GM12878 (cell line): ENCODE measurements around the gene ARHGEF1. TPM values are rescaled to one million over a fixed set of nuclear protein-coding genes. Genes with fewer than 3 reads are reported as not detected.

Source experiments
- ATAC-seq: fragments of 200-7000 bp; cut with Tn5 transposase; 3 replicates; pipeline ENCODE4 v1.9.1; 2020; ENCODE audit warnings: mild to moderate bottlenecking, moderate library complexity
- BruUV-seq: library from RNA; stranded (reverse); fragments of 400-500 nt; replicated peaks from 2 replicates; lab custom pipeline; 2021; lab: Mats Ljungman, UMichigan
- CTCF ChIA-PET: fragments of 300-600 bp; sonication (Branson Sonifier 250); formaldehyde crosslinking; extraction: SDS; loops from one replicate; lab custom pipeline; 2021; ENCODE audit warnings: inconsistent platforms; lab: Yijun Ruan, JAX
- POLR2A ChIA-PET: fragments of 350-600 bp; formaldehyde crosslinking; extraction: SDS; loops from one replicate; lab custom pipeline; 2021; ENCODE audit warnings: inconsistent platforms; lab: Charles Lee
- RAD21 ChIA-PET: fragments of 300-600 bp; sonication (Branson Sonifier 250); formaldehyde crosslinking; loops from one replicate; lab custom pipeline; 2023; ENCODE audit warnings: antibody characterized with exemption; ENCODE audit not compliant: unreplicated experiment; lab: Charles Lee
- SMC1A ChIA-PET: fragments of 300-600 bp; sonication (Branson Sonifier 250); formaldehyde crosslinking; loops from one replicate; lab custom pipeline; 2023; ENCODE audit not compliant: unreplicated experiment, uncharacterized antibody; lab: Charles Lee
- DNase-seq: peaks from one replicate; pipeline ENCODE4 v3.0.0-alpha.2; 2011; ENCODE audit warnings: low read depth, low spot score
- FAIRE-seq: peaks from 3 replicates; lab custom pipeline; 2011; peaks lifted over from hg19 to GRCh38; lab: Jason Lieb, UNC
- H2AFZ ChIP-seq: 2 replicates; pipeline ENCODE4 v1.6.0; 2011; ENCODE audit warnings: low read depth, low read length, control low read depth; ENCODE audit not compliant: control insufficient read depth
- H3K27ac ChIP-seq: 2 replicates; pipeline ENCODE4 v1.5.1; 2011; ENCODE audit warnings: control low read depth; ENCODE audit not compliant: control insufficient read depth, insufficient read depth
- H3K27me3 ChIP-seq, 2 experiments: replicated peaks in 1 of 2; 2 replicates each; pipeline versions ENCODE4 v1.6.0 to v1.6.1; 2011; ENCODE audit warnings: low read length in 1 of 2; ENCODE audit not compliant: control insufficient read depth in 2 of 2, insufficient read depth in 2 of 2
- H3K36me3 ChIP-seq, 2 experiments: 2 replicates each; pipeline ENCODE4 v1.5.1; 2011; ENCODE audit warnings: low read length in 1 of 2; ENCODE audit not compliant: control insufficient read depth in 2 of 2, insufficient read depth in 2 of 2
- H3K4me1 ChIP-seq: 2 replicates; pipeline ENCODE4 v1.6.1; 2011; ENCODE audit warnings: mild to moderate bottlenecking, low read length, moderate library complexity, mixed read lengths; ENCODE audit not compliant: control insufficient read depth, insufficient read depth
- H3K4me2 ChIP-seq: 2 replicates; pipeline ENCODE4 v1.6.0; 2011; ENCODE audit warnings: control low read depth; ENCODE audit not compliant: control insufficient read depth, insufficient read depth
- H3K4me3 ChIP-seq: fragments of 200-600 bp; sonication (generic); 2 replicates; pipeline ENCODE4 v1.5.1; 2016
- H3K79me2 ChIP-seq: 2 replicates; pipeline ENCODE4 v1.6.0; 2011; ENCODE audit warnings: low read length; ENCODE audit not compliant: control insufficient read depth, insufficient read depth
- H3K9ac ChIP-seq: 2 replicates; pipeline ENCODE4 v1.8.0; 2011; ENCODE audit warnings: low read length, control low read depth, mixed read lengths; ENCODE audit not compliant: control insufficient read depth, insufficient read depth
- H3K9me3 ChIP-seq: replicated peaks from 3 replicates; pipeline ENCODE4 v1.5.1; 2011; ENCODE audit warnings: mild to moderate bottlenecking, low read length; ENCODE audit not compliant: control insufficient read depth, insufficient read depth
- H4K20me1 ChIP-seq: 2 replicates; pipeline ENCODE4 v1.6.0; 2011; ENCODE audit not compliant: control insufficient read depth, insufficient read depth
- BCL11A ChIP-seq: IDR thresholded peaks from 2 replicates; pipeline ENCODE4 v1.6.1; 2011; ENCODE audit warnings: low read depth, low read length
- CREB1 ChIP-seq: IDR thresholded peaks from 2 replicates; pipeline ENCODE4 v1.6.1; 2012; ENCODE audit warnings: low read depth, mild to moderate bottlenecking, inconsistent platforms
- EED ChIP-seq: sonication (generic); IDR thresholded peaks from 2 replicates; pipeline ENCODE4 v1.6.1; 2016; ENCODE audit warnings: antibody characterized with exemption, low read depth
- HDGF ChIP-seq: fragments of 450-650 bp; IDR thresholded peaks from 2 replicates; pipeline ENCODE4 v1.6.1; 2016; ENCODE audit warnings: antibody characterized with exemption
- PML ChIP-seq: IDR thresholded peaks from 2 replicates; pipeline ENCODE4 v1.6.1; 2012; ENCODE audit warnings: low read length, inconsistent platforms
- POLR2AphosphoS5 ChIP-seq: IDR thresholded peaks from 2 replicates; pipeline ENCODE4 v1.6.1; 2011; ENCODE audit warnings: mild to moderate bottlenecking, low read length, inconsistent platforms
- POU2F2 ChIP-seq: IDR thresholded peaks from 3 replicates; pipeline ENCODE4 v1.6.1; 2011; ENCODE audit warnings: low read depth, mild to moderate bottlenecking, low read length, borderline replicate concordance
- SMARCA5 ChIP-seq: fragments of 450-650 bp; IDR thresholded peaks from 2 replicates; pipeline ENCODE4 v1.6.1; 2017; ENCODE audit warnings: mild to moderate bottlenecking
- SREBF1 ChIP-seq: IDR thresholded peaks from 2 replicates; pipeline ENCODE4 v1.6.1; 2012; ENCODE audit warnings: mild to moderate bottlenecking, low read length
- SREBF2 ChIP-seq: IDR thresholded peaks from 2 replicates; pipeline ENCODE4 v1.6.1; 2012; ENCODE audit warnings: mild to moderate bottlenecking, low read length
- STAT3 ChIP-seq: IDR thresholded peaks from 2 replicates; pipeline ENCODE4 v1.6.1; 2011; ENCODE audit warnings: low read depth, low read length, improper control_type of control experiment
- ZNF24 ChIP-seq: fragments of 450-650 bp; IDR thresholded peaks from 2 replicates; pipeline ENCODE4 v1.6.1; 2017; ENCODE audit warnings: antibody characterized with exemption, mild to moderate bottlenecking
- ZNF274 ChIP-seq: IDR thresholded peaks from one replicate; pipeline ENCODE4 v1.8.0; 2011; ENCODE audit not compliant: insufficient read length, insufficient read depth
- ZNF384 ChIP-seq: IDR thresholded peaks from 2 replicates; pipeline ENCODE4 v1.6.1; 2012; ENCODE audit warnings: low read depth, mild to moderate bottlenecking, low read length, improper control_type of control experiment, borderline replicate concordance
- WGBS: methylation state at CpG from one replicate; pipeline ENCODE4 v1.1.6; 2016; ENCODE audit warnings: low lambda C conversion rate; ENCODE audit not compliant: insufficient replicate concordance, insufficient coverage; ENCODE audit errors: missing lambda C conversion rate; 5-methylcytosine and 5-hydroxymethylcytosine counted together
- in situ Hi-C: fragments of 300-500 bp; cut with MboI; formaldehyde crosslinking; loops from 9 replicates; pipeline ENCODE4 v1.14.3; 2018; ENCODE audit warnings: mixed read lengths
- intact Hi-C: fragments of 100-400 bp; cut with micrococcal nuclease; formaldehyde crosslinking; loops from one replicate; pipeline ENCODE4 v1.14.2; 2022; ENCODE audit not compliant: unreplicated experiment
- polyA plus RNA-seq, 11 experiments: library from polyadenylated mRNA; depleted of rRNA in 4 of 11; unstranded in 6 of 11; stranded (reverse) in 5 of 11; fragments of >200 nt; fragmentation: Nextera tagmentation in 4 of 11; fragmentation: Illumina TruSeq in 1 of 11; extraction: Ambion mirVana in 4 of 11; extraction: Trizol in 1 of 11; gene quantifications; 1 replicate in 1 of 11; 2 replicates in 10 of 11; pipeline versions ENCODE4 v1.2.1 to v1.2.3, GENCODE V29; 2011 to 2016; ENCODE audit warnings: inconsistent platforms in 2 of 11, missing spikeins in 2 of 11, low read depth in 1 of 11
- total RNA-seq, 4 experiments: library from RNA; depleted of rRNA in 3 of 4; stranded (reverse); fragments of >200 nt in 3 of 4; fragmentation: Illumina TruSeq in 1 of 4; extraction: Trizol in 1 of 4; gene quantifications; 2 replicates each; pipeline versions ENCODE4 v1.2.1 to v1.2.3, GENCODE V29; 2013 to 2021
- TF ChIP-seq, protein P1 (sequence below): fragments of 450-650 bp; IDR thresholded peaks from 2 replicates; pipeline ENCODE4 v1.6.1; 2016; ENCODE audit warnings: mild to moderate bottlenecking, moderate library complexity, borderline replicate concordance

The ARHGEF1 gene
- total and polyA plus RNA-seq, 10 of the 15 experiments (the other 5 are each of a cell fraction or from before 2014, with no cell fraction given) = 1.2 to 207 (median 53.9) TPM

DNA sequence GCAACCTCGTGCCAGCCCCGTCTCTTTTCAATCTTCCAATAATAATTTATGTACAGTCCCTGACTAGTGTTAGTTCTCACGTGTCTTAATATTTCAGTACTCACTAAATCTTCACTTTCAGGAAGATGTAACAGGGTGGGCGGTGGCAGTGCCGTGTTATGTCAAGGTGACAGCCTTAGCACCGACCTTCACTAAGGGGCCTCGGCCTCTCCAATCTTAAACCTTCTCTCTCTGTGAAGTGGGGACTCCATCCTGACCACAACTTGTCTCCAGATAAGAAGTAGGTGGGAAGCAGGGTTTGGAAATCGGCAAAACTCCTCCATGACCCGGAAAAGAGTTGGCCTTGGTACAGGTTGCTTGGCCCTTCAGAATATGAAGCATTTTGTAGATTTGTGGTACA is 21.1 kb upstream of the ARHGEF1 start (continued):
- TF ChIP-seq ZNF274 (no peak), ZNF384 (no peak), BCL11A (no peak), SMARCA5 (no peak), HDGF (no peak), ZNF24 (no peak), EED (no peak), SREBF2 (no peak)

DNA sequence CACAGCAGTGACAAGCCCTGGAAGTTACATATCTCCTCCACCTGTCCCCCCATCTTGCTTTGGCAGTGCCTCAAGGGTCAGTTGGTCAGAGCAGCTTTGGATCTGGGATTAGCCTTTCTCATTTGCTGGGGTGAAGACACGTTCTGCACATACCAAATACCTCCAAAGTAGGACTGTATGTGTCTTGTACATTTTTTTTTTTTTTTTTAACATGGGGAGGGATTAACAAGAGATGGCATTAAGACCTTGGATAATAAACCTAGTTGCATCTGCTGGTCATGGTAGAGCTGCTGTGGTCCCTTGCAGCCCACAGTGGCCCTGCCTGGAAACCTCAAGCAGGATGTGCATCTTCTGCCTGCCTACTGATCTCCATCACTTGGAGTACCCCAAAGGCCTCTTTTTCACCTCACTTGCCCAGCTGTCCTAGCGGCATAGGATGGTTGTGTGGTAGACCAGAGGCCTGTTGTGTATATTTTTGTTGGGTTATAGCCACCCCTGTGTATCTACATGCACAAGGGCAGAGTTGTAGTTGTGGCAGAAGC is 20.5 kb upstream of the ARHGEF1 start:
- Histone ChIP-seq H3K4me3 (peak overlapping the region; percentile 94), H3K9ac (peak overlapping the region; percentile 100), H3K27me3 (no peaks in the 10 kb centered on the region), H3K36me3 (peaks cover 26 to 30% of the 10 kb centered on the region in 2 experiments), H3K79me2 (peaks cover 70% of the 10 kb centered on the region), H3K27ac (no peak overlapping the region; the same call in 1 of the 2 replicates), H3K4me1 (peaks cover 34% of the 10 kb centered on the region), H3K4me2 (peak overlapping the region; percentile 84), H2AFZ (no peak overlapping the region), H3K9me3 (no peaks in the 10 kb centered on the region), H4K20me1 (peaks cover 22% of the 10 kb centered on the region)
- POLR2A ChIA-PET = interaction anchor here (0.8 to 2.4 kb wide), 4 partner anchors 9 to 24 kb away, joined by 3 to 14 read pairs (median 7); partner anchors contain the start of gene CD79A
- in situ Hi-C loops = no loop called here
- RAD21 ChIA-PET = interaction anchor here (1.0 to 1.4 kb wide), 3 partner anchors 11 to 83 kb away, joined by 3 to 7 read pairs (median 5); partner anchors contain the start of gene CD79A
- WGBS = 27% methylated on average over 2 of the region's 2 CpGs
- DNase-seq (no peak), ATAC-seq (no peak), FAIRE-seq (no peak)
- intact Hi-C loops = no loop called here
- no TSS peak for BruUV-seq
- SMC1A ChIA-PET = interaction anchor here (0.6 to 1.6 kb wide), 3 partner anchors 10 to 90 kb away, joined by 3 to 8 read pairs (median 3); no protein-coding TSS in a partner anchor
- TF ChIP-seq POLR2AphosphoS5 = peak; percentile 16; the same call in 1 of the 2 replicates
- no peak for TF ChIP-seq ZNF24
- no peak for TF ChIP-seq POU2F2
- TF ChIP-seq SREBF1 = no peak
- 0 out of 2 replicates have a peak, but pooled peaks have one; percentile 1 for TF ChIP-seq PML
- TF ChIP-seq STAT3 = no peak
- no peak for TF ChIP-seq CREB1
- TF ChIP-seq, protein P1, sequence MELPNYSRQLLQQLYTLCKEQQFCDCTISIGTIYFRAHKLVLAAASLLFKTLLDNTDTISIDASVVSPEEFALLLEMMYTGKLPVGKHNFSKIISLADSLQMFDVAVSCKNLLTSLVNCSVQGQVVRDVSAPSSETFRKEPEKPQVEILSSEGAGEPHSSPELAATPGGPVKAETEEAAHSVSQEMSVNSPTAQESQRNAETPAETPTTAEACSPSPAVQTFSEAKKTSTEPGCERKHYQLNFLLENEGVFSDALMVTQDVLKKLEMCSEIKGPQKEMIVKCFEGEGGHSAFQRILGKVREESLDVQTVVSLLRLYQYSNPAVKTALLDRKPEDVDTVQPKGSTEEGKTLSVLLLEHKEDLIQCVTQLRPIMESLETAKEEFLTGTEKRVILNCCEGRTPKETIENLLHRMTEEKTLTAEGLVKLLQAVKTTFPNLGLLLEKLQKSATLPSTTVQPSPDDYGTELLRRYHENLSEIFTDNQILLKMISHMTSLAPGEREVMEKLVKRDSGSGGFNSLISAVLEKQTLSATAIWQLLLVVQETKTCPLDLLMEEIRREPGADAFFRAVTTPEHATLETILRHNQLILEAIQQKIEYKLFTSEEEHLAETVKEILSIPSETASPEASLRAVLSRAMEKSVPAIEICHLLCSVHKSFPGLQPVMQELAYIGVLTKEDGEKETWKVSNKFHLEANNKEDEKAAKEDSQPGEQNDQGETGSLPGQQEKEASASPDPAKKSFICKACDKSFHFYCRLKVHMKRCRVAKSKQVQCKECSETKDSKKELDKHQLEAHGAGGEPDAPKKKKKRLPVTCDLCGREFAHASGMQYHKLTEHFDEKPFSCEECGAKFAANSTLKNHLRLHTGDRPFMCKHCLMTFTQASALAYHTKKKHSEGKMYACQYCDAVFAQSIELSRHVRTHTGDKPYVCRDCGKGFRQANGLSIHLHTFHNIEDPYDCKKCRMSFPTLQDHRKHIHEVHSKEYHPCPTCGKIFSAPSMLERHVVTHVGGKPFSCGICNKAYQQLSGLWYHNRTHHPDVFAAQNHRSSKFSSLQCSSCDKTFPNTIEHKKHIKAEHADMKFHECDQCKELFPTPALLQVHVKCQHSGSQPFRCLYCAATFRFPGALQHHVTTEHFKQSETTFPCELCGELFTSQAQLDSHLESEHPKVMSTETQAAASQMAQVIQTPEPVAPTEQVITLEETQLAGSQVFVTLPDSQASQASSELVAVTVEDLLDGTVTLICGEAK = no peak
- CTCF ChIA-PET = interaction anchor here (0.7 to 4.4 kb wide), 10 partner anchors 10 to 99 kb away, joined by 3 to 30 read pairs (median 4); partner anchors contain the start of gene RABAC1
